Adrenal gland (tissue), 12 donors: ENCODE measurements around the gene CDKL1. TPM values are rescaled to one million over a fixed set of nuclear protein-coding genes. Genes with fewer than 3 reads are reported as not detected.
A peak's percentile ranks its signal among the peaks of the same experiment; 100 is the strongest.

Experiments used
- DNase-seq, 7 donors: peaks; one replicate each; pipeline ENCODE4 v3.0.0-alpha.2; 2019 to 2020
- H3K27ac ChIP-seq, 5 donors: fragments of 200-600 bp; sonication (generic) in 4 of 5; 1 replicate in 3 of 5; 2 replicates in 2 of 5; pipeline versions ENCODE4 v1.5.1 to v1.8.0; 2016 to 2020; ENCODE audit warnings: mild to moderate bottlenecking in 1 of 5
- H3K27me3 ChIP-seq: fragments of 200-600 bp; 2 replicates; pipeline ENCODE4 v1.8.0; 2021
- H3K36me3 ChIP-seq, 2 donors: fragments of 200-600 bp; replicated peaks in 1 of 2; 1 replicate in 1 of 2; 2 replicates in 1 of 2; pipeline versions ENCODE4 v1.5.1 to v1.8.0; 2018 to 2022
- H3K4me1 ChIP-seq, 2 donors: fragments of 200-600 bp; replicated peaks in 1 of 2; 1 replicate in 1 of 2; 2 replicates in 1 of 2; pipeline versions ENCODE4 v1.5.1 to v1.8.0; 2018 to 2021
- H3K4me3 ChIP-seq, 4 donors: fragments of 200-600 bp; sonication (generic) in 3 of 4; one replicate each; pipeline ENCODE4 v1.5.1; 2016 to 2018
- H3K9me3 ChIP-seq, 3 donors: fragments of 200-600 bp; sonication (generic) in 1 of 3; replicated peaks in 1 of 3; 1 replicate in 2 of 3; 2 replicates in 1 of 3; pipeline versions ENCODE4 v1.5.1 to v1.8.0; 2016 to 2021
- POLR2A ChIP-seq, 2 donors: fragments of 450-650 bp; IDR thresholded peaks; one replicate each; pipeline ENCODE4 v1.6.1; 2017; ENCODE audit warnings: antibody characterized with exemption in 2 of 2, mild to moderate bottlenecking in 2 of 2, moderate library complexity in 1 of 2
- WGBS, 4 donors: extraction: QIAGEN DNeasy Blood & Tissue Kit in 2 of 4; methylation state at CpG; one replicate each; pipeline versions ENCODE4 v1.1.5 to v1.1.7; 2013 to 2017; 5-methylcytosine and 5-hydroxymethylcytosine counted together
- intact Hi-C, 2 donors: fragments of 100-400 bp; cut with DNase I; formaldehyde crosslinking; loops; one replicate each; pipeline versions ENCODE4 v1.14.1 to v1.15.0; 2022 to 2023
- polyA plus RNA-seq, 3 donors: library from polyadenylated mRNA; stranded (reverse); fragments of 200-250 nt in 2 of 3; fragments of 350-450 nt in 1 of 3; fragmentation: Illumina TruSeq in 1 of 3; extraction: RNeasy Lipid Tissue Mini Kit (QIAGEN cat#74804) in 1 of 3; gene quantifications; one replicate each; pipeline ENCODE4 v1.2.3, GENCODE V29; 2013 to 2014
- total RNA-seq, 9 donors: library from RNA; depleted of rRNA in 4 of 9; stranded (reverse); fragments of >200 nt in 4 of 9; fragments of 120-200 nt in 1 of 9; fragmentation: NEBNext Ultra II Directional in 1 of 9; extraction: Animal tissue kit (Norgen Biotek cat#: 25700) in 1 of 9; gene quantifications; one replicate each; pipeline versions ENCODE4 v1.1.0 to v1.2.4, GENCODE V29; 2013 to 2023
- TF ChIP-seq, protein P1 (sequence below), 6 experiments: fragments of 450-650 bp in 4 of 6; fragments of 200-600 bp in 2 of 6; sonication (generic) in 1 of 6; IDR thresholded peaks; 1 replicate in 5 of 6; 2 replicates in 1 of 6; pipeline versions ENCODE4 v1.5.1 to v1.8.0; 2016 to 2021; ENCODE audit warnings: antibody characterized with exemption in 6 of 6, mild to moderate bottlenecking in 2 of 6, moderate library complexity in 1 of 6
- donor health status: healthy with polysubstance abuse.
- donor health status: Bipolar disorder and iron deficiency.
- donor health status: DM: yes; HTN: yes; CAD: no.
- donor health status: DM: no; HTN: no; CAD: no.
- donor health status: DM: no; HTN: no; CAD: no.
- donor health status: DM: yes; HTN: yes; CAD: no.

The CDKL1 gene
- total and polyA plus RNA-seq, 12 donors, result 1.5 to 17.2 (median 7.6) TPM

DNA sequence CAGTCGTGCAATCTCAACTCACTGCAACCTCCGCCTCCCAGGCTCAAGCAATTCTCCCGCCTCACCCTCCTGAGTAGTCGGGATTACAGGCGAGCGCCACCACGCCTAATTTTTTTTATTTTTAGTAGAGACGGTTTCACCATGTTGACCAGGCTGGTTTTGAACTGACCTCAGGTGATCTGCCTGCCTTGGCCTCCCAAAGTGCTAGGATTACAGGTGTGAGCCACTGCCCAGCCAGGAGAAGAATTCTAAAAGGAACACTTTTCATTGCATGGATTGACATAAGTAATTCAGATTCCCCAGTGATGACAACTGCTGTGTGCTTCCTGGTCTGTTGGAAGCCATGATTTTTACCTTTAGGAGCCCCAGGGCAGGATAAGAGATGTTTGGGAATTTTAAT is 62.5 kb downstream of the CDKL1 start:
- intact Hi-C loops, result no loop called here

DNA sequence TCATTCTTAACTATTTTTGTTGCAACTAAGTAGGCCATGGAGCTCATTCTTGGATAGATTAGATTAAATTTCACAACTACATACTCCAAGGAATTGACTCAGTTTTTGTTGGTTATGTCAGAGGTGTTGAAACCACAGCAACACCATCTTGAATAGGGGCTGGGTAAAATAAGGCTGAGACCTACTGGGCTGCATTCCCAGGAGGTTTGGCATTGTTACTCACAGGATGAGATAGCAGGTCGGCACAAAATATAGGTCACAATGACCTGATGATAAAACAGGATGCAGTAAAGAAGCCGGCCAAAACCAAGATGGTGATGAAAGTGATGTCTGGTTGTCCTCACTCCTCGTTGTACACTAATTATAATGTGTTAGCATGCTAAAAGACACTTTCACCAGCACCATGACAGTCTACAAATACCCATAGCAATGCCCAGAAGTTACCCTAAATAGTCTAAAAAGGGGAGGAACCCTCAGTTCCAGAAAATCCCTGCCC is 63.6 kb downstream of the CDKL1 start:
- H3K27me3 ChIP-seq, result no peaks in the 10 kb centered on the region
- no peak for TF ChIP-seq POLR2A (IDR thresholded peaks at IDR 0.05)
- TF ChIP-seq, protein P1, sequence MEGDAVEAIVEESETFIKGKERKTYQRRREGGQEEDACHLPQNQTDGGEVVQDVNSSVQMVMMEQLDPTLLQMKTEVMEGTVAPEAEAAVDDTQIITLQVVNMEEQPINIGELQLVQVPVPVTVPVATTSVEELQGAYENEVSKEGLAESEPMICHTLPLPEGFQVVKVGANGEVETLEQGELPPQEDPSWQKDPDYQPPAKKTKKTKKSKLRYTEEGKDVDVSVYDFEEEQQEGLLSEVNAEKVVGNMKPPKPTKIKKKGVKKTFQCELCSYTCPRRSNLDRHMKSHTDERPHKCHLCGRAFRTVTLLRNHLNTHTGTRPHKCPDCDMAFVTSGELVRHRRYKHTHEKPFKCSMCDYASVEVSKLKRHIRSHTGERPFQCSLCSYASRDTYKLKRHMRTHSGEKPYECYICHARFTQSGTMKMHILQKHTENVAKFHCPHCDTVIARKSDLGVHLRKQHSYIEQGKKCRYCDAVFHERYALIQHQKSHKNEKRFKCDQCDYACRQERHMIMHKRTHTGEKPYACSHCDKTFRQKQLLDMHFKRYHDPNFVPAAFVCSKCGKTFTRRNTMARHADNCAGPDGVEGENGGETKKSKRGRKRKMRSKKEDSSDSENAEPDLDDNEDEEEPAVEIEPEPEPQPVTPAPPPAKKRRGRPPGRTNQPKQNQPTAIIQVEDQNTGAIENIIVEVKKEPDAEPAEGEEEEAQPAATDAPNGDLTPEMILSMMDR (IDR thresholded peaks at IDR 0.05), result no peak
- DNase-seq, result peak in 6 of 7 donors; percentile 48 to 81 (median 70)
- intact Hi-C loops, result no loop called here
- H3K27ac ChIP-seq, result peak overlapping the region in 1 of 5 donors; percentile 33
- peaks cover 0 to 3% of the 10 kb centered on the region in 2 donors for H3K36me3 ChIP-seq
- peaks cover 0 to 25% of the 10 kb centered on the region in 2 donors for H3K4me1 ChIP-seq
- H3K9me3 ChIP-seq, result no peaks in the 10 kb centered on the region
- H3K4me3 ChIP-seq, result no peak overlapping the region
- 16 to 37% (median 30%) methylated on average over 3 of the region's 3 CpGs for WGBS, 4 donors

More for the DNA sequence above, 62.5 kb downstream of the CDKL1 start:
- Histone ChIP-seq H3K9me3 (no peaks in the 10 kb centered on the region), H3K27ac (no peak overlapping the region), H3K27me3 (no peaks in the 10 kb centered on the region), H3K4me1 (peaks cover 0 to 25% of the 10 kb centered on the region in 2 donors), H3K4me3 (no peak overlapping the region), H3K36me3 (no peaks in the 10 kb centered on the region)
- no peak for DNase-seq
- no peak for TF ChIP-seq POLR2A (IDR thresholded peaks at IDR 0.05)
- TF ChIP-seq, protein P1 (IDR thresholded peaks at IDR 0.05), result no peak
- WGBS, 4 donors, result 96 to 98% (median 97%) methylated on average over 8 of the region's 8 CpGs

DNA sequence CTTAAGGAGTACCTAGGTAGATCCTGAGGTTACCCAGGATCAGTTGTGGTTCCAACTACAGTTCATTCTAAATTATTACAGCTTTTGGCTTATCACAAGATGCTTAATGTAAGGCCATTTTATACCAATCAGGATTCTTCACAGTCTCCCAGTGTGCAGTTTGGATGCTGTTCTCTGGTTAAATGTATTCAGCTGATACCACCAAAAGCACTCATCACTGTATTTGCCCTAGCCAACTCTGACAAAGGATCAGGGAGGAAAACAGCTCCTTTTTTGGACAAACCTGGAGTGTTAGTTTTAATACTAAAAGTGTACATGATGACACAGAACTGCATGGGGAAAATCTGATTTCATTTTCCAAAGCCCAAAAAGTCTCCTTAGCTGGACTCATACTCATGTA is 65.1 kb downstream of the CDKL1 start:
- intact Hi-C loops, result no loop called here
- H3K36me3 ChIP-seq, result peaks cover 0 to 3% of the 10 kb centered on the region in 2 donors

DNA sequence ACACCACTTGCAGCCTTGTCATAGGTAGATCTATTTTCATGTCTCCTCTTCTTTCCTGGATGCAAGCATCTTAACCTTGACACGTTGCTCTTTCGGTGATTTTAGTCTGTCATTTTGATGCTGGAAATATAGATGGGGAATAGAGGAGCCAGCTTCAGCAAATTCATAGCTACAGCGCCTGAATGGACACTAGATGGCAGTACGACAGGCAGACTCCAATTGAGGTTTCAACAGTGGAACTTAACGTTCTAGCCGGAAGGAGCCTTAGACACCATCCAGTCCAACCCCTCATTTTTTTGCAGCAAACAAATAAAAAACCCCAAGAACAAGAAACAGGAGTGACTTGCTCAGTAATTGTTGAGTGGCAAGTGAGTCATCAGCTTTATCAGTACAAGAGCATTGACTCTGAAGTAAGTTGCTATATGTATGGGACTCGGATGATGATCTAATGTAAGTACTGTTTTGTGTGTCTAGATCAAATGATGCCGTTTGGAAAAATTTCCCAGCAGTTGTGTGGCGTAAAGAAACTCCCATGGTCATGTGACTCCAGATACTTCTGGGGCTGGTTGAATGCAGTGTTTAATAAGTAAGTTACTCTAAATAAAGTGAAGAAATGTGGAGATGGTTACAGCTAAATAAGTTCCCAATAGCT is 75.5 kb downstream of the CDKL1 start:
- H3K27ac ChIP-seq, result peak overlapping the region in 4 of 5 donors; percentile 38 to 78 (median 64)
- peaks cover 0 to 23% of the 10 kb centered on the region in 2 donors for H3K36me3 ChIP-seq
- intact Hi-C loops, result loop anchor here in 1 of 2 donors (5.0 to 10.0 kb wide), 2 partner anchors 74 to 211 kb away; partner anchors contain the start of genes CDKL1 and MAP4K5
- no peaks in the 10 kb centered on the region for H3K27me3 ChIP-seq
- peak overlapping the region in 1 of 4 donors; percentile 30 for H3K4me3 ChIP-seq
- peaks cover 7 to 18% of the 10 kb centered on the region in 2 donors for H3K4me1 ChIP-seq
- DNase-seq, result peak; percentile 54 to 87 (median 73)
- H3K9me3 ChIP-seq, result no peaks in the 10 kb centered on the region
- no peak for TF ChIP-seq POLR2A (IDR thresholded peaks at IDR 0.05)
- TF ChIP-seq, protein P1 (IDR thresholded peaks at IDR 0.05), result peak; percentile 78 to 88 (median 83)
- 3% methylated on average over 9 of the region's 9 CpGs for WGBS, 4 donors

More for the DNA sequence above, 65.1 kb downstream of the CDKL1 start:
- DNase-seq, result no peak
- H3K27ac ChIP-seq, result no peak overlapping the region
- no peaks in the 10 kb centered on the region for H3K9me3 ChIP-seq
- no peak for TF ChIP-seq POLR2A (IDR thresholded peaks at IDR 0.05)
- TF ChIP-seq, protein P1 (IDR thresholded peaks at IDR 0.05), result no peak
- H3K27me3 ChIP-seq, result no peaks in the 10 kb centered on the region
- no peak overlapping the region for H3K4me3 ChIP-seq
- H3K4me1 ChIP-seq, result peaks cover 0 to 21% of the 10 kb centered on the region in 2 donors
